Mucosa of rectum (tissue), 2 donors: ENCODE results near the gene SIRT4.
"Not testable (repeated sequence)": the region's sequence is repeated elsewhere in the genome, so short reads cannot be mapped to it uniquely, and the experiment has no call there.

Experiments
- H3K27ac ChIP-seq, 2 donors: one replicate each; pipeline ENCODE4 v1.7.0; 2013; ENCODE audit warnings: inconsistent platforms in 2 of 2, low read depth in 2 of 2, low read length in 2 of 2
- H3K27me3 ChIP-seq, 2 donors: one replicate each; pipeline ENCODE4 v1.7.0; 2013; ENCODE audit warnings: low read length in 2 of 2; ENCODE audit not compliant: control insufficient read depth in 2 of 2, insufficient read depth in 2 of 2
- H3K36me3 ChIP-seq, 2 donors: one replicate each; pipeline ENCODE4 v1.7.0; 2013; ENCODE audit warnings: low read length in 2 of 2; ENCODE audit not compliant: control insufficient read depth in 2 of 2, insufficient read depth in 2 of 2
- H3K4me1 ChIP-seq, 2 donors: one replicate each; pipeline ENCODE4 v1.7.0; 2013; ENCODE audit warnings: low read length in 2 of 2, mild to moderate bottlenecking in 1 of 2; ENCODE audit not compliant: control insufficient read depth in 2 of 2, insufficient read depth in 2 of 2
- H3K4me3 ChIP-seq, 2 donors: one replicate each; pipeline ENCODE4 v1.7.0; 2013; ENCODE audit warnings: low read length in 2 of 2
- H3K9ac ChIP-seq, 2 donors: one replicate each; pipeline ENCODE4 v1.7.0; 2013; ENCODE audit warnings: low read length in 2 of 2, low read depth in 1 of 2, mild to moderate bottlenecking in 1 of 2
- H3K9me3 ChIP-seq, 2 donors: one replicate each; pipeline ENCODE4 v1.7.0; 2013; ENCODE audit warnings: low read length in 2 of 2; ENCODE audit not compliant: control insufficient read depth in 2 of 2
- donor health status: healthy.
- donor health status: Normal muscosa, but diverticular disease.

Gene SIRT4

DNA sequence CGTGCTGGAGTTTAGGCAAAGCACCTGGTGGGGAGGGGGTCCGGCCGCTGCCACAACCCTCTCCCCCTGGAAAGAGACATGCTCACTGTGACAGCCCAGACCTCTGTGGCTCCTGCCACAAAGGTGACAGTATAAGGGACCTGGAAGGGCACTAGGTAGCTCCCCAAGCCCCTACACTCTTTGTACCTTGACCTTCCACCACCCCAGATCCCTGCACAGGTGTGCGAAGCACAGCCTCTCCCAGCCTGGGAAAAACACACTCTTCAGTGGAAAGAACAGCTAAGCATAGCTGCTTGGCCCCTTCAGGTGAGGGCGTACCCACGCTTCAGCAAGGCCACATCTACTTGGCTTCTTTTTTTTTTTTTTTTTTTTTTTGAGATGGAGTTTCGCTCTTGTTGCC lies 30.4 kb downstream of the SIRT4 start:
- no peaks in the 10 kb centered on the region for H3K9me3 ChIP-seq
- no peaks in the 10 kb centered on the region for H3K4me1 ChIP-seq
- no peaks in the 10 kb centered on the region for H3K36me3 ChIP-seq
- H3K9ac ChIP-seq: no peak overlapping the region
- H3K27ac ChIP-seq: no peak overlapping the region
- H3K27me3 ChIP-seq: no peaks in the 10 kb centered on the region
- no peak overlapping the region for H3K4me3 ChIP-seq

DNA sequence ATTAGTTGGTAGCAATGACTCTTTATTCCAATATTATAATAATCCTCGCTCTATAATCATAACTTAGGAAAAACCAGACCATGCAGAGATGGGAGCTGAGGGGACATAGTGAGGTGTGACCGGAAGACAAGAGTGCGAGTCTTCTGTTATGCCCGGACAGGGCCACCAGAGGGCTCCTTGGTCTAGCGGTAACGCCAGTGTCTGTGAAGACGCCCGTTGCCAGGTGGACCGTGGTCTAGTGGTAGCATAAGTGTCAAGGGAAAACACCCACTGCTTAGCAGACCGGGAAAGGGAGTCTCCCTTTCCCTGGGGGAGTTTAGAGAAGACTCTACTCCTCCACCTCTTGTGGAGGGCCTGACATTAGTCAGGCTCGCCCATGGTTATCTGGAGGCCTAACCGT lies 33.3 kb downstream of the SIRT4 start:
- not testable (repeated sequence) for H3K36me3 ChIP-seq, H3K4me1 ChIP-seq, H3K9ac ChIP-seq, H3K9me3 ChIP-seq, H3K27ac ChIP-seq, H3K4me3 ChIP-seq, H3K27me3 ChIP-seq

GRCh38 chr12:120336392-120336791 lies 34.3 kb downstream of the SIRT4 start:
- not testable (repeated sequence) for H3K9ac ChIP-seq, H3K4me3 ChIP-seq, H3K36me3 ChIP-seq, H3K4me1 ChIP-seq, H3K27ac ChIP-seq, H3K27me3 ChIP-seq, H3K9me3 ChIP-seq

GRCh38 chr12:120337730-120338129 lies 35.6 kb downstream of the SIRT4 start:
- Histone ChIP-seq H3K4me3 (no peak overlapping the region), H3K9me3 (peaks cover 0 to 2% of the 10 kb centered on the region in 2 donors), H3K4me1 (no peaks in the 10 kb centered on the region), H3K27ac (no peak overlapping the region), H3K27me3 (no peaks in the 10 kb centered on the region), H3K36me3 (no peaks in the 10 kb centered on the region), H3K9ac (no peak overlapping the region)

- H3K9me3 ChIP-seq: peaks cover 0 to 2% of the 10 kb centered on the region in 2 donors
- H3K4me3 ChIP-seq: no peak overlapping the region
- H3K9ac ChIP-seq: no peak overlapping the region
- no peaks in the 10 kb centered on the region for H3K4me1 ChIP-seq
- no peak overlapping the region for H3K27ac ChIP-seq
- H3K27me3 ChIP-seq: no peaks in the 10 kb centered on the region
- no peaks in the 10 kb centered on the region for H3K36me3 ChIP-seq
These were observed 37.1 kb downstream of the SIRT4 start for GRCh38 chr12:120339256-120339655.

- H3K27me3 ChIP-seq: no peaks in the 10 kb centered on the region
- no peak overlapping the region for H3K4me3 ChIP-seq
- no peak overlapping the region for H3K27ac ChIP-seq
- H3K4me1 ChIP-seq: no peaks in the 10 kb centered on the region
- no peaks in the 10 kb centered on the region for H3K36me3 ChIP-seq
- H3K9me3 ChIP-seq: peaks cover 0 to 2% of the 10 kb centered on the region in 2 donors
- no peak overlapping the region for H3K9ac ChIP-seq
These were observed 40.3 kb downstream of the SIRT4 start for GRCh38 chr12:120342175-120343038.

- Histone ChIP-seq H3K27ac (no peak overlapping the region), H3K9ac (no peak overlapping the region), H3K27me3 (no peaks in the 10 kb centered on the region), H3K36me3 (no peaks in the 10 kb centered on the region), H3K9me3 (peaks cover 0 to 2% of the 10 kb centered on the region in 2 donors), H3K4me1 (no peaks in the 10 kb centered on the region), H3K4me3 (no peak overlapping the region)
These were observed 41.0 kb downstream of the SIRT4 start for GRCh38 chr12:120343039-120343537.

- Histone ChIP-seq H3K9ac (no peak overlapping the region), H3K4me1 (no peaks in the 10 kb centered on the region), H3K36me3 (no peaks in the 10 kb centered on the region), H3K27me3 (no peaks in the 10 kb centered on the region), H3K4me3 (no peak overlapping the region), H3K27ac (no peak overlapping the region), H3K9me3 (no peaks in the 10 kb centered on the region)
These were observed 41.6 kb downstream of the SIRT4 start for GRCh38 chr12:120343692-120344091.

DNA sequence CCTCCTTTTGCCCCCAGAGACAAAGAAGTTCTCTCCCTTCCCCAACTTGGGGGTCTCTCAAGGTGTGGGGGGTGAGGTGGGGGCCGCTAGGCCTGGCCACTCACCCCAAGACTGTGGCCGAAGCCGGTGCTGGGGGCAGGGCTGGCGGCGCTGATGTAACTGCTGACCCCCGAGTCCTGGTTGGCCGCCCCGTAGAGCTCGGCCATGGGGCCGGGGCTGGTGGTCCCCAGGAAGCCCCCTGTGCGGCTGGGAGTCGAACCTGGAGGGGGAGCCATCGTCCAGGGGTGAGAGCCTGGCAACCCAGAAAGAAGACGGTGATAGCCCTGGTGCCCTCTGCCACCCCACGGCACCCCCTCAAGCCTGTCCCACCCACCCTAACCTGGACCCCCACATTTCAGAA lies 43.9 kb downstream of the SIRT4 start:
- no peak overlapping the region for H3K9ac ChIP-seq
- no peaks in the 10 kb centered on the region for H3K36me3 ChIP-seq
- no peak overlapping the region for H3K27ac ChIP-seq
- peaks cover 2 to 5% of the 10 kb centered on the region in 2 donors for H3K4me1 ChIP-seq
- H3K27me3 ChIP-seq: no peaks in the 10 kb centered on the region
- no peak overlapping the region for H3K4me3 ChIP-seq
- H3K9me3 ChIP-seq: no peaks in the 10 kb centered on the region

- no peak overlapping the region for H3K4me3 ChIP-seq
- no peaks in the 10 kb centered on the region for H3K27me3 ChIP-seq
- H3K27ac ChIP-seq: no peak overlapping the region
- H3K9me3 ChIP-seq: no peaks in the 10 kb centered on the region
- H3K4me1 ChIP-seq: peaks cover 2 to 5% of the 10 kb centered on the region in 2 donors
- no peak overlapping the region for H3K9ac ChIP-seq
- H3K36me3 ChIP-seq: no peaks in the 10 kb centered on the region
These were observed 44.6 kb downstream of the SIRT4 start for GRCh38 chr12:120346681-120347080.
